OCI-LY1 (cell line): ENCODE results near the gene RBM20.

Experiments
- CTCF ChIP-seq: fragments of 200-600 bp; sonication (generic), shearing (Covaris generic); IDR thresholded peaks from 2 replicates; pipeline ENCODE4 v1.5.1; 2017; ENCODE audit warnings: mild to moderate bottlenecking, antibody characterized with exemption, low read length, moderate library complexity, mixed read lengths
- EZH2 ChIP-seq: fragments of 200-600 bp; sonication (generic), shearing (Covaris generic); IDR thresholded peaks from 2 replicates; pipeline ENCODE4 v1.8.0; 2017; ENCODE audit warnings: borderline replicate concordance, mixed run types, mild to moderate bottlenecking, antibody characterized with exemption, low read length, moderate library complexity, mixed read lengths

- no peak for TF ChIP-seq CTCF
- no peak for TF ChIP-seq EZH2
These were observed 77.4 kb downstream of the RBM20 start for GRCh38 chr10:110721406-110722038.
